D721Med (cell line): ENCODE measurements around the gene WDR17.

ENCODE experiments used
- DNase-seq: peaks from one replicate; pipeline ENCODE4 v3.0.0; 2011; ENCODE audit warnings: low spot score; ENCODE audit not compliant: insufficient read length
- FAIRE-seq: peaks from 2 replicates; lab custom pipeline; 2011; peaks lifted over from hg19 to GRCh38; lab: Jason Lieb, UNC
- TF ChIP-seq, protein P1 (sequence below): IDR thresholded peaks from 2 replicates; pipeline ENCODE4 v1.5.1; 2012; ENCODE audit warnings: mild to moderate bottlenecking, control low read depth; ENCODE audit not compliant: insufficient read depth; ENCODE audit errors: missing control alignments

The WDR17 gene

DNA sequence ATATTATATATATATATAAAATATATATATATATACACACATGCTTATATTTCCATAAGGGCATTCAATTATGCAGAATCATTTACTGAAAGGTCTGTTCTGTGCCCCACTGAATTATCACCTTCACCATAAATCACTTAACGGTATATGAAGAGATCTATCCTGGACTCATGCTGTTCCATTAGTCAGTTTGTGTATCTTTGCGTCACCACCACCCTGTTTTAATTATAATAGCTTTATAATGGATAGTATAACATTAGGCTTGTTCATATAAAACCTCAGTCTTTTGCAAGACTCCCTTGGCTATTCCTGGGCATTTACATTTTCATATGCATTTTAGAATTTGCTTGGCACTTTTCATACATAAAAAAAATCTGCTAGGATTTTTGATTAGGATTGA lies 19.1 kb downstream of the WDR17 start:
- no peak for DNase-seq
- FAIRE-seq = no peak
- TF ChIP-seq, protein P1, sequence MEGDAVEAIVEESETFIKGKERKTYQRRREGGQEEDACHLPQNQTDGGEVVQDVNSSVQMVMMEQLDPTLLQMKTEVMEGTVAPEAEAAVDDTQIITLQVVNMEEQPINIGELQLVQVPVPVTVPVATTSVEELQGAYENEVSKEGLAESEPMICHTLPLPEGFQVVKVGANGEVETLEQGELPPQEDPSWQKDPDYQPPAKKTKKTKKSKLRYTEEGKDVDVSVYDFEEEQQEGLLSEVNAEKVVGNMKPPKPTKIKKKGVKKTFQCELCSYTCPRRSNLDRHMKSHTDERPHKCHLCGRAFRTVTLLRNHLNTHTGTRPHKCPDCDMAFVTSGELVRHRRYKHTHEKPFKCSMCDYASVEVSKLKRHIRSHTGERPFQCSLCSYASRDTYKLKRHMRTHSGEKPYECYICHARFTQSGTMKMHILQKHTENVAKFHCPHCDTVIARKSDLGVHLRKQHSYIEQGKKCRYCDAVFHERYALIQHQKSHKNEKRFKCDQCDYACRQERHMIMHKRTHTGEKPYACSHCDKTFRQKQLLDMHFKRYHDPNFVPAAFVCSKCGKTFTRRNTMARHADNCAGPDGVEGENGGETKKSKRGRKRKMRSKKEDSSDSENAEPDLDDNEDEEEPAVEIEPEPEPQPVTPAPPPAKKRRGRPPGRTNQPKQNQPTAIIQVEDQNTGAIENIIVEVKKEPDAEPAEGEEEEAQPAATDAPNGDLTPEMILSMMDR = no peak

DNA sequence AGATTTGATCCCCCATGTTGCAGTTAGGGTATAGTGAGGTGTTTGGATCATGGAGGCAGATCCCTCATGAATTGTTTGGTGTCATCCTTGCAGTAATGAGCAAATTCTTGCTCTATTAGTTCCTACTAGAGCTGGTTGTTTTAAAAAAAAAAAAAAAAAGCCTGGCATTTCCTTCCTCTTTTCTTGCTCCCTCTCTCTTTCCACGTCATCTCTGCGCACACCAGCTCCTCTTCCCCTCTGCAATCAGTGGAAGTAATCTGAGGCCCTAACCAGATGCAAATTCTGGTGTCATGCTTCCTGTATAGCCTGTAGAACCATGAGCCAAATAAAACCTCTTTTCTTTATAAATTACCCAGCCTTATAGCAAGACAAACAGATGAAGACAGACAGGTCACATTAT lies 24.5 kb downstream of the WDR17 start:
- no peak for FAIRE-seq
- DNase-seq = no peak
- TF ChIP-seq, protein P1 = no peak

DNA sequence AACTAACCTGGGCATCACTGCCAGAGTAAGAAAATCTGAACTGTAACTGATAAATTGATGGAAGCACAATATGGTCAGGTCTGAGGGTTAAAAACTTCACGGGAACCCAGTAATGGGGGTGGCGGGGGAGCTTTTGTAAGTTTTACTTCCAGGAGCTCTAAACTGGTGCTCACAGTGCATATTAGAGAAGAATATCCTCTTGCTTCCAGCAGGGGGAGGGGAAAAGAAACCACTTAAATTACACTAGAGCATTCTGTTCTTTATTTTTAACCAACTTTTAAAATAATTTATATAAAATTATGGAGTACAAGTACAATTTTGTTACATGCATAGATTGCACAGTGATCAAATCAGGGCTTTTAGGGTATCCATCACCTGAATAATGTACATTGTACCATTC lies 33.7 kb downstream of the WDR17 start:
- FAIRE-seq (no peak), DNase-seq (no peak)
- TF ChIP-seq, protein P1 = no peak

DNA sequence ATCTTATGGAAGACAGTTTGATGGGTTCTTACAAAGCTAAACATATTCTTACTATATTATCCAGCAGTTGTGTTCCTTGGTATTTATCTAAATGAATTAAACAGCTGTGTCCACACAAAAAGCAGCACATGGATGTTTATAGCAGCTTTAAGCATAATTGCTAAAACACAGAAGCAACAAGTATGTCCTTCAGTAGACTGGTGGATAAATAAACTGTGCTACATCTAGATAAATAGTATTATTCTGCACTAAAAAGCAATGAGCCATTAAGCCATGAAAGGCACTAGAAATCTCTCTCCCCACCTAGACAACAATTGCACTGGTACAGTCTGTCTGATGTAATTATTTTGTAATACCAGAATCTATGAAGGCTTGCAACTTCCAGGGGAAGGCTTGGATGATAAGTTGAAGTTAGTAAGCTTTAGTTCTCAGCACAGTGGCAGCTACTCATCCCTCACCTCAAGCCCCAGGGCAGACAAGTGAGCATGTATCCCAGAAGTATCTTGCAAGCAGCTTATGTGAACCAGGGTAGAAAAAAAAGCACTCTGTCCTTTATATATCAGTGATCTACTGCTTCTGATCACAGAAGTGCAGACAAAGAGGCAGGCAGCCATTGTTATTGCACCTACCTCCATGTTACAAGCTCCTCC lies 36.9 kb downstream of the WDR17 start:
- FAIRE-seq = no peak
- TF ChIP-seq, protein P1 = no peak
- no peak for DNase-seq

GRCh38 chr4:176107695-176108094 lies 42.1 kb downstream of the WDR17 start:
- no peak for FAIRE-seq
- no peak for DNase-seq
- TF ChIP-seq, protein P1 = no peak

DNA sequence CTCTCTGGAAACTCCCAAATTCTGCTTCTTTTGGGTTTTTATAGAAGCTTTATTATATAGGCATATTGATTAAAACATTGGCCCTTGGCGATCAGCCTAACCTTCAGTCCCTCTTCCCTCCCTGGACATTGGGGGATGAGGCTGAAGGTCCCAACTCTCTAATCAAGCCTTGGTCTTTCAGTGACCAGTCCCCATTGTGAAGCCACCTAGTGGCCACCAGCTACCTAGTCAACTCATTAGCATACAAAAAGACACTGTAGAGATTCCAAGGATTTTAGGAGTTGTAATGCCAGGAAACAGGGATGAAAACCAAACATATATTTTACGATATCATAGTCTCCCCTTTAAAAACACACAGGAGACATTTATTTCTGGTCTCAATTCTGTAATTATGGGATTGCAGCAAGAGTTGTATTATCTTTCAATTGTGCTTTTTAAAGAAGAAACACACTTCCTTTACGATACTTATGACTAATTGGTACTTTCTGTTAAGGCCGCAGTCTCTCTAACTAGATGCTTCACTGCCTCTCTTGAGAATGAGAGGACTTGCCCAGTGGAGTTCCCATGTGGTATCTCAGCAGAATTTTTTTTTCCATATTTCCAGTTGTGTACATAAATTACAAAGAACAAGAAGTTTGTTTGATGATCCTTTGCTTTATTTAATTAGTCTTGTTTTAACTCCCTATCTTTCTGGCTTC lies 58.2 kb downstream of the WDR17 start:
- no peak for DNase-seq
- FAIRE-seq = no peak
- TF ChIP-seq, protein P1 = peak; percentile 46

GRCh38 chr4:176125063-176125462 lies 59.4 kb downstream of the WDR17 start:
- no peak for FAIRE-seq
- DNase-seq = no peak

More at GRCh38 chr4:176125063-176125462, 59.4 kb downstream of the WDR17 start:
- TF ChIP-seq, protein P1 = no peak
